NT2/D1 (cell line): ENCODE data around the gene P2RY14.

Source experiments
- DNase-seq: peaks from one replicate; pipeline ENCODE4 v3.0.0-alpha.2; 2011; ENCODE audit warnings: low read depth, low spot score
- H3K27me3 ChIP-seq: 2 replicates; pipeline ENCODE4 v1.6.0; 2011; ENCODE audit warnings: mild to moderate bottlenecking; ENCODE audit not compliant: insufficient read length, insufficient read depth
- H3K36me3 ChIP-seq: 2 replicates; pipeline ENCODE4 v1.6.1; 2011; ENCODE audit warnings: mild to moderate bottlenecking, low read length, mixed read lengths; ENCODE audit not compliant: insufficient read depth, insufficient read length
- H3K4me1 ChIP-seq: 2 replicates; pipeline ENCODE4 v1.5.1; 2011; ENCODE audit not compliant: insufficient read depth, insufficient read length
- H3K4me3 ChIP-seq: 2 replicates; pipeline ENCODE4 v1.5.1; 2011; ENCODE audit warnings: low read depth; ENCODE audit not compliant: insufficient read length
- H3K9ac ChIP-seq: 2 replicates; pipeline ENCODE4 v1.6.0; 2011; ENCODE audit warnings: low read depth; ENCODE audit not compliant: insufficient read length
- H3K9me3 ChIP-seq: 2 replicates; pipeline ENCODE4 v1.5.1; 2011; ENCODE audit warnings: mild to moderate bottlenecking, low read length; ENCODE audit not compliant: insufficient read depth
- SUZ12 ChIP-seq: IDR thresholded peaks from 2 replicates; pipeline ENCODE4 v1.6.1; 2011; ENCODE audit not compliant: insufficient read length, insufficient read depth; ENCODE audit errors: extremely low read depth
- YY1 ChIP-seq: IDR thresholded peaks from 2 replicates; pipeline ENCODE4 v1.6.1; 2011; ENCODE audit not compliant: insufficient read length, insufficient read depth
- ZNF274 ChIP-seq: IDR thresholded peaks from 2 replicates; pipeline ENCODE4 v1.6.1; 2011; ENCODE audit warnings: mild to moderate bottlenecking, low read depth, low read length

P2RY14 gene

DNA sequence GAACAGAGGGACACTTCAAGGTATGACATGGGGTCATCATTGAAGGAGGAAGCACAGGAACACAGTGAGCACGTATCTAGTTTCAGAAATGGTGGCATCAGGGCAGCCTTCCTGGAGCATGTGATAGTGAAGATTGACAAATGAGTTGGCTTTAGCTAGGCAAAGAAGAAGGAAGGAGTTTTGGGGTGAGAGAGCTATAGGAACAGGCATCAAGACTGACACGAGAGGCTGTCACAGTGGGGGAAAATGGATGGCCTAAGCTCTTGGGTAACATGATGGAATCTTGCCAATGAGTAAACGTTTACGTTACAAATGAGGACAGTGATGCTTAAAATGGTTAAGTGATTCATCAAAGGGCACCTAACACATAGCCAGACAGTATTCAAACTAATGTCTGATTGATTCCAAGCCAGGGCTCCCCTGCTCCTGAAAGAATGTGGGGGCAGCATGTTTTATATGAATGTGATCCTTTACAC lies 52.2 kb downstream of the P2RY14 start:
- peaks cover 17% of the 10 kb centered on the region; the same call in 1 of the 2 replicates for H3K9me3 ChIP-seq
- no peak overlapping the region for H3K4me3 ChIP-seq
- peaks cover 2% of the 10 kb centered on the region for H3K36me3 ChIP-seq
- DNase-seq: no peak
- no peaks in the 10 kb centered on the region for H3K27me3 ChIP-seq
- H3K4me1 ChIP-seq: no peaks in the 10 kb centered on the region
- no peak overlapping the region for H3K9ac ChIP-seq
- TF ChIP-seq SUZ12 (no peak), YY1 (no peak), ZNF274 (no peak)

DNA sequence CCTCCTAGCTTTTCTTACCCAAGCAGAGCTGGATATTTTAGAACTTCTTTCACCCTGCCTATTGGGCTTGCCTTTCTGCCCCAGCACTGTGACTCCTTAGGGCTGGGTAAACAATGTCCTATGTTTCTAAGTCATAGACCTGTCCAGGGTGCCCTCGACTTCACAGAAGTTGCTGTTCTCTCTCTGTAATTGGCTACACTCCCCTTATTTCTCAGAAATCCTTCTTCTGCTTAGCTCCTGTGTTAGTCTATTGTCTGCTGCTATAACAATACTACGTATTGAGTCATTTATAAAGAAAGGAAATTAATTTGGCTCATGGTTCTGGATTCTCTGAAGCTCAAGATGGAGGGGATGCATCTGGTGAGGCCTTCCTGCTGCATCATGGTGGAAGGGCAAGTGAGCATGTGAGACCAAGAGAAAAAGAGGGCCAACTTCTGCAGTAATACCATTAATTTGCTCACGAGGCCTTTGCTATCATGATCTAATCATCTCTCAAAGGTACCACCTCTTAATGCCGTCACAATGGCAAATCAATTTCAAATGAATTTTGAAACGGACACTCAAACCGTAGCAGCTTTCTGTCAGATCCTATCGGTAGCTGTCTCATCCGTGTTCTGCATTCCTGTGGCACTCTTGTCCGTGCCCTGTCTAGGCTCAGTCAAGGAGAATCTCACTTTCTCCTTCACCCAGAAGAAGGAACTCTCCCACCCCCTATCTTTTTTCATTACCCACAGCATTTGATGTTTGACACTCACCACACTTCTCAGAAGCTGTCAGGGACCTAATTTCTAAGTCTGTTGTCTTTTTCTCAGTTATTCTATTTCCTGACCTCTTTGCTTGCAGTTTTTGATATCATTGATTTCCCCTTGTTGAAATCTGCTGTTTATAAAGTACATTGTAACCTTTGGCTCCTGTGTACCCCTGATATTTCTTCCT lies 53.0 kb downstream of the P2RY14 start:
- peaks cover 24% of the 10 kb centered on the region; the same call in 1 of the 2 replicates for H3K9me3 ChIP-seq
- TF ChIP-seq YY1 (no peak), SUZ12 (no peak), ZNF274 (no peak)

DNA sequence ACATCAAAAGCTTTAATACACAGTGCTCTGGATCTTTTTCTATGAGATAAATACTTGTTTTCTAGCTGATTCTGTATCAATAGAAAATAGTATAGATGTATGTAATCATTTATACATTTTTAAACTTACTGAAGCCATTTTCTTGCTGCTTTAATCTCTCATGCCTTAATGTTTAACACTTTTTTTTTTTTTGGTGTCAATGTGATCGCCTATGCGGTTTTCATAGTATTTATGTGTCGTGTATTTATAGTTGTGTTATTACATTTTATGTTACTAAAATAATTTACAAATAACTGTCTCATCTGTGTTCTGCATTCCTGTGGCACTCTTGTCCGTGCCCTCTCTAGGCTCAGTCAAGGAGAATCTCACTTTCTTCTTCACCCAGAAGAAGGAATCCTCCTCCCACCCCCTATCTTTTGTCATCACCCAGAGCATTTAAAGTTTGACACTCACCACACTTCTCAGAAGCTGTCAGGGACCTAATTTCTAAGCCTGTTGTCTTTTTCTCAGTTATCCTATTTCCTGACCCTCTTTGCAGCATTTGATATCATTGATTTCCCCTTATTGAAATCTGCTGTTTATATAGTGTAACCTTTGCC lies 54.0 kb downstream of the P2RY14 start:
- H3K9me3 ChIP-seq: peaks cover 24% of the 10 kb centered on the region; the same call in 1 of the 2 replicates
- H3K27me3 ChIP-seq: no peaks in the 10 kb centered on the region
- TF ChIP-seq ZNF274: no peak
- no peak for TF ChIP-seq SUZ12
- no peak for TF ChIP-seq YY1
- DNase-seq: no peak
- H3K4me3 ChIP-seq: no peak overlapping the region
- H3K36me3 ChIP-seq: peaks cover 2% of the 10 kb centered on the region
- no peak overlapping the region for H3K9ac ChIP-seq
- H3K4me1 ChIP-seq: no peaks in the 10 kb centered on the region

More for the DNA sequence above, 53.0 kb downstream of the P2RY14 start:
- H3K4me1 ChIP-seq: no peaks in the 10 kb centered on the region
- H3K9ac ChIP-seq: no peak overlapping the region
- peaks cover 2% of the 10 kb centered on the region for H3K36me3 ChIP-seq
- no peaks in the 10 kb centered on the region for H3K27me3 ChIP-seq
- no peak overlapping the region for H3K4me3 ChIP-seq
- no peak for DNase-seq

DNA sequence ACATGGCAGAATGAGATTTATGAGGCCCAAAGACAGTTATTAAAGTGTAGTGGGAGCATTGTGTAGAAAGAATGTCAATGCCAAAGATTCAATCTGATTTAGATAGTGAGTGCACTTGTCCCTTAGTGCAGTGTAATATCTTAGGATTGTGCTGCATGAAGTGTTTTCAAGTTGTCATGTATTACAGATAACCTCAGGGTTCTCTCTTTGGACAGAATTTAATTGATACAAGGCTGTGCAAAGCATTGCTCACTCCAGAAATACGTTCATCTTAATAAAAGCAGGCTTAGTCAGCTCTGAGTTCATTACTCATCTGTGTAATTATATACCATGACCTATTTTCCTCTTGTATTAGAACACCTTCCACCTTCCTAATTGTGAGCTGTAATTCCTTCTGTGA lies 59.3 kb downstream of the P2RY14 start:
- Histone ChIP-seq H3K4me3 (no peak overlapping the region), H3K27me3 (no peaks in the 10 kb centered on the region), H3K9ac (no peak overlapping the region), H3K36me3 (peaks cover 2% of the 10 kb centered on the region), H3K9me3 (peaks cover 24% of the 10 kb centered on the region; the same call in 1 of the 2 replicates), H3K4me1 (peaks cover 4% of the 10 kb centered on the region)
- TF ChIP-seq SUZ12 (no peak), ZNF274 (no peak), YY1 (no peak)
- DNase-seq: no peak

DNA sequence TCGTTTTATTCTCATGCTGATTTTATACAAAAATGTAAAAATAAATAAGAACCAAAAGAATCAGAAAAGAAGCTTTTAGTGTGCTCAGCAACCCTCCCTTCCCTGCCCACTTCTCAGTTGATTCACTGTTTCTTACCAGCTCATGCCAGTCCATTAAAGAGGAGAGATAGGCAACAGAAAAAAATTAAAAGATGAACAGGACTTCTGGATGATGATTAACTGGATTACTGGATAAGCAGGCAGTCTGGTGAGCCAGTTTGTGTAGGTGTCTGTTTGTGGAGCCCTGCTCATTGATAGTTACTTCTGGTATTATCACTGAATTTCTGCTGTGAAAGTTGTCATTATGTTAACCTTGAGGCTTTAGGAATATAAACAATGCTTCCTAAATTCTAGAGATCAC lies 60.2 kb downstream of the P2RY14 start:
- TF ChIP-seq YY1 (no peak), ZNF274 (no peak), SUZ12 (no peak)
- Histone ChIP-seq H3K4me3 (no peak overlapping the region), H3K9ac (no peak overlapping the region), H3K36me3 (peaks cover 2% of the 10 kb centered on the region), H3K9me3 (peaks cover 24% of the 10 kb centered on the region; the same call in 1 of the 2 replicates), H3K4me1 (peaks cover 4% of the 10 kb centered on the region), H3K27me3 (no peaks in the 10 kb centered on the region)
- DNase-seq: no peak

DNA sequence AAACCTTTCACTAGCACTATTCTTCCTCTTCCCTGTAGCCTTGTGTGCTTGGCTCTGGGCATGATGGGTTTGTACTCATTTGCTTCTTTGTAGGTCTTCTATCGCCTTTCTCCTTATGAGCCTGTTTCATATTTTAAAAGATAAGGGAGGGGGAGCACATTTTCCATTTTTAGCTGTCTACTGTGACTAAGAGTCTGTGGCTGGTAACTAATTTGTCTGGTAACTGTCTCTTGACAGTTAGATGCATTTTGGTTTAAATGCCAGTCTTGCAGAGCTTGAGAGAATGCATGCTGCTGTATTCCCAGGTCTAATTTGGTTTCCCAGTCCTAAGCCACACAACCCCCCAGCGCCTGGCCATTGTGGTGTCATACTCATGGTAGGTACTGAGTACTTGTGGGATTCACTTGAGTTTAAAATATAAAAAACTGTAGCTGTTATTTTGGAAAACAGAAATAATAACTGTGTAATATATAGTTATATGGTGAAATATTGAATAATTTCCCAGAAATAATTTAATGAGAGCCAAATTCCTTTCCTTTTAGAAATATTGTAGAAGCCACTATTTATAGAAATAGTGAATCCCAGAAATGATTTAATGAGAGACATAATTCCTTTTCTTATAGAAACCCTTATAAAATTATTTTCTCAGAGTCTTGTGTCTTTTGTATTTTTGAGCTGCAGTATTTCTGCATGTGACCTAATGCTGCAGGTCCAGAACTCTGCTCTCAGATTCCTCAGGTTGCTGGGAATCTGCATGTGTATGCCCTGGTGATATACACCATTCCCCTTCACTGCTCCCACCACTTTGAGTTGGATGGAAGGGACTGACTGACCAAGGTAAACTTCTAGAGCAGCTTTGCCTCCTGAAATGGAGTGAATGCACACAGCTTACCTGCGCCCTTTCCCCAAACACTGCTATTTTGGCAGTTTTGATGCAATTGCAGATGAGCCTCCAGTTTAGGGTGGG lies 61.4 kb downstream of the P2RY14 start:
- Histone ChIP-seq H3K27me3 (no peaks in the 10 kb centered on the region), H3K4me1 (peaks cover 4% of the 10 kb centered on the region), H3K9ac (no peak overlapping the region), H3K9me3 (peaks cover 15% of the 10 kb centered on the region; the same call in 1 of the 2 replicates), H3K36me3 (peaks cover 2% of the 10 kb centered on the region), H3K4me3 (no peak overlapping the region)
- no peak for DNase-seq
- no peak for TF ChIP-seq SUZ12
